HepG2 (cell line): Measurements from ENCODE around the gene CEP68. TPM values are rescaled to one million over a fixed set of nuclear protein-coding genes. Genes with fewer than 3 reads are reported as not detected.

Experiments
- EHMT2 ChIP-seq: fragments of 200-600 bp; sonication (generic); IDR thresholded peaks from 2 replicates; pipeline ENCODE4 v1.7.0; 2017; ENCODE audit warnings: antibody characterized with exemption, low read depth, low read length, borderline replicate concordance
- FOXJ3 ChIP-seq: sonication (generic); formaldehyde crosslinking; IDR thresholded peaks from 2 replicates; pipeline ENCODE4 v1.4.0; 2020; ENCODE audit warnings: missing genetic modification reagents, mild to moderate bottlenecking, borderline replicate concordance
- GTF2F1 ChIP-seq: fragments of 150-350 bp; IDR thresholded peaks from 2 replicates; pipeline ENCODE4 v1.6.1; 2014; ENCODE audit warnings: low read length
- NRL ChIP-seq: sonication (generic); formaldehyde crosslinking; IDR thresholded peaks from 2 replicates; pipeline ENCODE4 v1.5.0; 2020; ENCODE audit warnings: missing genetic modification reagents, mild to moderate bottlenecking, moderate library complexity, borderline replicate concordance
- RAD51 ChIP-seq: fragments of 450-650 bp; IDR thresholded peaks from 2 replicates; pipeline ENCODE4 v1.6.1; 2016; ENCODE audit warnings: borderline replicate concordance
- SIX4 ChIP-seq: sonication (generic); formaldehyde crosslinking; IDR thresholded peaks from 2 replicates; pipeline ENCODE4 v1.4.0; 2020; ENCODE audit warnings: missing genetic modification reagents
- XRCC5 ChIP-seq: fragments of 200-400 bp; formaldehyde crosslinking; optimal IDR thresholded peaks from 2 replicates; pipeline ENCODE3; 2017; ENCODE audit warnings: mild to moderate bottlenecking, low read length
- ZNF143 ChIP-seq: sonication (generic); formaldehyde crosslinking; IDR thresholded peaks from 2 replicates; pipeline ENCODE4 v1.4.0; 2020; ENCODE audit warnings: missing genetic modification reagents
- ZNF460 ChIP-seq: sonication (generic); formaldehyde crosslinking; IDR thresholded peaks from 2 replicates; pipeline ENCODE4 v1.5.1; 2020; ENCODE audit warnings: missing genetic modification reagents, mild to moderate bottlenecking, borderline replicate concordance
- ZNF629 ChIP-seq: sonication (generic); formaldehyde crosslinking; conservative IDR thresholded peaks from 2 replicates; pipeline ENCODE4 v1.5.0; 2020; ENCODE audit warnings: missing genetic modification reagents
- ZNF652 ChIP-seq: IDR thresholded peaks from 2 replicates; pipeline ENCODE4 v1.6.1; 2016; ENCODE audit warnings: low read depth, borderline replicate concordance
- ZNF772 ChIP-seq: sonication (generic); formaldehyde crosslinking; IDR thresholded peaks from 2 replicates; pipeline ENCODE4 v1.5.0; 2020; ENCODE audit warnings: mild to moderate bottlenecking, missing genetic modification reagents
- ZSCAN9 ChIP-seq: IDR thresholded peaks from 2 replicates; pipeline ENCODE4 v1.6.1; 2016; ENCODE audit warnings: borderline replicate concordance
- polyA plus RNA-seq, 8 experiments: library from polyadenylated mRNA; depleted of rRNA in 3 of 8; stranded (reverse) in 7 of 8; unstranded in 1 of 8; fragments of >200 nt; fragmentation: Illumina TruSeq in 4 of 8; extraction: Trizol in 4 of 8; gene quantifications; 2 replicates each; pipeline versions ENCODE4 v1.2.1 to v1.2.3, GENCODE V29; 2011 to 2016; ENCODE audit warnings: low read depth in 4 of 8, missing spikeins in 1 of 8, mixed read lengths in 1 of 8; ENCODE audit not compliant: insufficient read depth in 1 of 8
- total RNA-seq, 5 experiments: library from RNA; depleted of rRNA; stranded (reverse); fragments of >200 nt; fragmentation: Illumina TruSeq; extraction: Trizol; gene quantifications; 2 replicates each; pipeline ENCODE4 v1.2.3, GENCODE V29; 2016; ENCODE audit warnings: low read depth in 1 of 5
- TF ChIP-seq, protein P1 (sequence below): sonication (generic); formaldehyde crosslinking; IDR thresholded peaks from 2 replicates; pipeline ENCODE4 v1.4.0; 2020; ENCODE audit warnings: missing genetic modification reagents, borderline replicate concordance
- TF ChIP-seq, protein P2 (sequence below), 2 experiments: fragments of 450-650 bp in 1 of 2; sonication (generic) in 1 of 2; formaldehyde crosslinking in 1 of 2; IDR thresholded peaks; 2 replicates each; pipeline versions ENCODE4 v1.6.1 to v1.8.0; 2016 to 2022; ENCODE audit warnings: antibody characterized with exemption in 1 of 2, mild to moderate bottlenecking in 1 of 2, missing genetic modification reagents in 1 of 2
- TF ChIP-seq, protein P3 (sequence below): IDR thresholded peaks from 2 replicates; pipeline ENCODE4 v1.6.1; 2018; ENCODE audit warnings: missing genetic modification reagents

The CEP68 gene
- total and polyA plus RNA-seq, 2 of the 13 experiments (the other 11 are each of a cell fraction or from before 2014, with no cell fraction given): 5.7 to 9.3 TPM

- TF ChIP-seq, protein P1, sequence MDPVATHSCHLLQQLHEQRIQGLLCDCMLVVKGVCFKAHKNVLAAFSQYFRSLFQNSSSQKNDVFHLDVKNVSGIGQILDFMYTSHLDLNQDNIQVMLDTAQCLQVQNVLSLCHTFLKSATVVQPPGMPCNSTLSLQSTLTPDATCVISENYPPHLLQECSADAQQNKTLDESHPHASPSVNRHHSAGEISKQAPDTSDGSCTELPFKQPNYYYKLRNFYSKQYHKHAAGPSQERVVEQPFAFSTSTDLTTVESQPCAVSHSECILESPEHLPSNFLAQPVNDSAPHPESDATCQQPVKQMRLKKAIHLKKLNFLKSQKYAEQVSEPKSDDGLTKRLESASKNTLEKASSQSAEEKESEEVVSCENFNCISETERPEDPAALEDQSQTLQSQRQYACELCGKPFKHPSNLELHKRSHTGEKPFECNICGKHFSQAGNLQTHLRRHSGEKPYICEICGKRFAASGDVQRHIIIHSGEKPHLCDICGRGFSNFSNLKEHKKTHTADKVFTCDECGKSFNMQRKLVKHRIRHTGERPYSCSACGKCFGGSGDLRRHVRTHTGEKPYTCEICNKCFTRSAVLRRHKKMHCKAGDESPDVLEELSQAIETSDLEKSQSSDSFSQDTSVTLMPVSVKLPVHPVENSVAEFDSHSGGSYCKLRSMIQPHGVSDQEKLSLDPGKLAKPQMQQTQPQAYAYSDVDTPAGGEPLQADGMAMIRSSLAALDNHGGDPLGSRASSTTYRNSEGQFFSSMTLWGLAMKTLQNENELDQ (CRISPR knock-in tag): no peak
- TF ChIP-seq, protein P2, sequence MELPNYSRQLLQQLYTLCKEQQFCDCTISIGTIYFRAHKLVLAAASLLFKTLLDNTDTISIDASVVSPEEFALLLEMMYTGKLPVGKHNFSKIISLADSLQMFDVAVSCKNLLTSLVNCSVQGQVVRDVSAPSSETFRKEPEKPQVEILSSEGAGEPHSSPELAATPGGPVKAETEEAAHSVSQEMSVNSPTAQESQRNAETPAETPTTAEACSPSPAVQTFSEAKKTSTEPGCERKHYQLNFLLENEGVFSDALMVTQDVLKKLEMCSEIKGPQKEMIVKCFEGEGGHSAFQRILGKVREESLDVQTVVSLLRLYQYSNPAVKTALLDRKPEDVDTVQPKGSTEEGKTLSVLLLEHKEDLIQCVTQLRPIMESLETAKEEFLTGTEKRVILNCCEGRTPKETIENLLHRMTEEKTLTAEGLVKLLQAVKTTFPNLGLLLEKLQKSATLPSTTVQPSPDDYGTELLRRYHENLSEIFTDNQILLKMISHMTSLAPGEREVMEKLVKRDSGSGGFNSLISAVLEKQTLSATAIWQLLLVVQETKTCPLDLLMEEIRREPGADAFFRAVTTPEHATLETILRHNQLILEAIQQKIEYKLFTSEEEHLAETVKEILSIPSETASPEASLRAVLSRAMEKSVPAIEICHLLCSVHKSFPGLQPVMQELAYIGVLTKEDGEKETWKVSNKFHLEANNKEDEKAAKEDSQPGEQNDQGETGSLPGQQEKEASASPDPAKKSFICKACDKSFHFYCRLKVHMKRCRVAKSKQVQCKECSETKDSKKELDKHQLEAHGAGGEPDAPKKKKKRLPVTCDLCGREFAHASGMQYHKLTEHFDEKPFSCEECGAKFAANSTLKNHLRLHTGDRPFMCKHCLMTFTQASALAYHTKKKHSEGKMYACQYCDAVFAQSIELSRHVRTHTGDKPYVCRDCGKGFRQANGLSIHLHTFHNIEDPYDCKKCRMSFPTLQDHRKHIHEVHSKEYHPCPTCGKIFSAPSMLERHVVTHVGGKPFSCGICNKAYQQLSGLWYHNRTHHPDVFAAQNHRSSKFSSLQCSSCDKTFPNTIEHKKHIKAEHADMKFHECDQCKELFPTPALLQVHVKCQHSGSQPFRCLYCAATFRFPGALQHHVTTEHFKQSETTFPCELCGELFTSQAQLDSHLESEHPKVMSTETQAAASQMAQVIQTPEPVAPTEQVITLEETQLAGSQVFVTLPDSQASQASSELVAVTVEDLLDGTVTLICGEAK (IDR thresholded peaks at IDR 0.05): no peak
- TF ChIP-seq, protein P2 (CRISPR knock-in tag; IDR thresholded peaks at IDR 0.05): no peak
- TF ChIP-seq RAD51 (no peak), ZNF460 (no peak), XRCC5 (no peak), NRL (no peak), ZNF772 (CRISPR knock-in tag) (no peak), ZNF143 (no peak), ZNF629 (CRISPR knock-in tag) (no peak), SIX4 (CRISPR knock-in tag) (no peak), FOXJ3 (CRISPR knock-in tag) (peak; percentile 39; the same call in 1 of the 2 replicates), GTF2F1 (no peak), ZSCAN9 (CRISPR knock-in tag) (no peak), EHMT2 (peak; percentile 81; the same call in 1 of the 2 replicates), ZNF652 (CRISPR knock-in tag) (no peak)
- TF ChIP-seq, protein P3, sequence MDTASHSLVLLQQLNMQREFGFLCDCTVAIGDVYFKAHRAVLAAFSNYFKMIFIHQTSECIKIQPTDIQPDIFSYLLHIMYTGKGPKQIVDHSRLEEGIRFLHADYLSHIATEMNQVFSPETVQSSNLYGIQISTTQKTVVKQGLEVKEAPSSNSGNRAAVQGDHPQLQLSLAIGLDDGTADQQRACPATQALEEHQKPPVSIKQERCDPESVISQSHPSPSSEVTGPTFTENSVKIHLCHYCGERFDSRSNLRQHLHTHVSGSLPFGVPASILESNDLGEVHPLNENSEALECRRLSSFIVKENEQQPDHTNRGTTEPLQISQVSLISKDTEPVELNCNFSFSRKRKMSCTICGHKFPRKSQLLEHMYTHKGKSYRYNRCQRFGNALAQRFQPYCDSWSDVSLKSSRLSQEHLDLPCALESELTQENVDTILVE (CRISPR knock-in tag): peak; percentile 29; the same call in 1 of the 2 replicates
Measured at GRCh38 chr2:65054749-65055421, 1.3 kb upstream of the CEP68 start (continued).
